HG03457 (cell line): ENCODE data around the gene ADRA2C.

Experiments used
- ATAC-seq: cut with Tn5 transposase; IDR thresholded peaks from one replicate; pipeline ENCODE4 v1.9.1; 2021; ENCODE audit warnings: moderate number of reproducible peaks; ENCODE audit not compliant: unreplicated experiment

ADRA2C gene

DNA sequence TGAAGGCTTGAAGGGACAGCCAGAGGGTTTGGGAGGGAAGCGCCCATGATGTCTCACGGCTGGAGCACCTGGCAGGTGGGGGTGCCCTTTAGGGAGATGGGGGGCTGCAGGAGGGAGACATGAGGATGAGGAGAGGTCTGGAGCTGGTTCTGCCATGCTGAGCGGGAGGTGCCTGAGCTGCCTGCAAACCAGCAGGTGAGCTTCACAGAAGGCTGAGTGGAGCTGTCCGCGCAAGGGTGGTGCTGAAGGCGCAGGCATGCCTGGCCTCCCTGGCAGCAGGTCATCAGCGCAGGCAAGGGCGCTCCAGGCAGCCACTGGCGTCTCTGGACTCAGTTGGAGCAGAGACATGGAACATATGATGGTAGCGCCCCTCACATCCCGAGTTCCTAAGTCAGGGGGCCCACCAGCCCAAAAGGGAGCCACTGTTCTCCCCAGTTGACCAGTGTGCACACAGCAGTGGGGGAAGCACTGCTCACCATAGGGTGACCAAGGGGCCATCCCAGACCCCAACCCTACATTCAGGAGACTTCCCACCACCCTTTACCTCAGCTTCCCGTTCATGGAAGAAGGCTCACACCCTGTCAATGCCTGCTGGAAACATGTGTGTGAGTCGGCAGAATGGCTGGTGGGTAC lies 25.8 kb downstream of the ADRA2C start:
- ATAC-seq: no peak

- ATAC-seq: no peak
Measured at GRCh38 chr4:3792813-3793212, 26.6 kb downstream of the ADRA2C start.

- ATAC-seq: no peak
Measured at GRCh38 chr4:3793545-3793944, 27.4 kb downstream of the ADRA2C start.

GRCh38 chr4:3796960-3797359 lies 30.8 kb downstream of the ADRA2C start:
- no peak for ATAC-seq

- ATAC-seq: no peak
Measured at GRCh38 chr4:3797831-3798790, 31.9 kb downstream of the ADRA2C start.

DNA sequence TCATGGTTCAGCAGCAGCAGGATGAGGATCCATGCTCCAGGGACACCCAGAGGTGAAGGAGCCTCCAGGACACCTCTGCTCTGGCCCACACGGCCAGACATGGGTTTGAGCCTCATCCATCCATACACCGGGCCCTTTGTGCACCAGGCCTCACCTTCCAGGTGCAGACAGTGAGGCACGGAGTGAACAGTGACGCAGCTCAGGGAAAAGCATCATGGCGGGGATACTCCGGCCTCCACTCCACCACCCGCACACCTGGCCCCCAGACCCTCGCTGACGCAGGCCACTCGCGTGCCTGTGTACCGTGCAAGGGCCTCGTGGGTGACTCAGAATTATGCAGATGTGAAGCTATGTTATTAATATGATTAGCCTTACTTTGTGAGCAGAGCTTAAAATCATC lies 33.3 kb downstream of the ADRA2C start:
- ATAC-seq: no peak

DNA sequence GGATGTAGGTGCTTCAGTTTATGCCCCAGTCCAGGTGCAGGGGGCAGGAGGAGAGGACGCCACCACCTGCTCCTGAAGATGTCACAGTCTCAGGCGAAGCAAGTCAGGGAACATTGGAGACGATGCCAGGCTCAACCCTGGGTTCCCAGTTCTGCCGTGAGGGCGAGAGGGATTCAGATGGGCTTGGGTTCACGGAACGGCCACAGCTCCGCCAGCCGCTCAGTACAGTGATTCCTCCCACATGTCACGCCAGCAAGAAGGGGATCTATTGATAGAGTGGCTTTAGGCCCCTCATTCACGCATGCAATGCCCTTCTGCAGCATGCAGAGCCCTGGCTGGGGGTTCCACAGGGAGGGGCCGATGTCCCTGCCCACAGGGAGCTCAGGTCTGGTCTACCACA lies 34.2 kb downstream of the ADRA2C start:
- no peak for ATAC-seq

DNA sequence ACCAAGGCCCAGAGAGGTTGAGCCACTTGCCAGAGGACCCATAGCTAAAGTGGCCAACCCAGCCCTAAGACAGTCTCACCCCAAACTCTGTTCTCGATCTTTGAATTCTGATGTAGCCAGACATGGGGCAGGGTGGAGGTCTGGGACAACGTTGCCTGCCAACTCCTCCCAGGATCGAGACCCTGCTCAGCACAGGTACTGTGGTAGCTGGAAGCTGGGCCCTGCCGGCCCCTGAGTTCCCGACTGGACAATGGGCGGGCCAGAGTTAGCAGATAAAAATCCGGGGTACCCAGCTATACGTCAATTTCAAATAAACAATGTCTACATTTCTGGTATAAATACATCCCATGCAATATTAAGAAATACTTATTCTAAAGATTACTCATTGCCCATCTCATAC lies 35.3 kb downstream of the ADRA2C start:
- no peak for ATAC-seq

- no peak for ATAC-seq
Measured at GRCh38 chr4:3801931-3802550, 35.9 kb downstream of the ADRA2C start.

DNA sequence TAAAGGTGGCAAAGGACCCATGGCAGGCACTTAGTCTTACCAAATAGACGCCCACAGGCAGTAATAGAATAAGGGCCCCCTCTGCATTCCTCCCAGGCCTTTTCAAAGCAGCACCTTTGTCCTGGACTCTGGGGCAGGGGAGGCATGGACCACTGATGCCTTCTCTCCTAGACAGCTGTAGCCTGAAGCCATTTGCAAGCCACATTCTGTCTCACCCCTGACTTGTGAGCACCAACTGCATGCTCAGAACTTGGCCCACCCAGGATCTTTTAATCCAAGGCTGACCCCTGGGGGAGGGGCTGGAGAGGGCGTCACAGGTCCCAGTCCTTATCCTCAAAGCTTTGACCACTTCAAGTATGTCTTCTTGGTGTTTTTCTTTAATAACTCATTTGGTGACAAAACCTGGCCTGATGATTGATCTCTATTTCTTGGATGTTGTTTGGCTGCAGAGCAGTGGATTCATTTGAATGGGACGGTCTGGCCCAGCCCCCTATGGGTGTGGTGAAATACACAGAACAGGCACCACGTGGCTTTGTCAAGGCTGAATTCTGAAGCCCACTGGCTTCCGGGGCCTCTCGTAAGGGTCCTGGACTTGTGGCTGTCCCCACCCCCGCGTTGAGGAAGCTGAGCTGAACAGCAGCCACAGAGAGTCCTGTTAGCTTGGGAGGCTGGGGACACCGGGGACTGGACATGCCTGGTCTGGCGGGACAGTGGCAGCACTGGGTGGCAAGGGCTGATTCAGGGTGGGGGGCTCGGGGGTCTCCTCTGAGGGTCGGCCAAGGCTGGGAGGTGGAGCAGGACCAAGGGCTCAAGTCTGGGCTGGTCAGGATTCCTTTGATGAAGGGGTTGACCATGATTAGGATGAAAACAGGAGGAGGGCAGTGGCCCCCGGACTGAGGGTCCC lies 36.6 kb downstream of the ADRA2C start:
- ATAC-seq: no peak

DNA sequence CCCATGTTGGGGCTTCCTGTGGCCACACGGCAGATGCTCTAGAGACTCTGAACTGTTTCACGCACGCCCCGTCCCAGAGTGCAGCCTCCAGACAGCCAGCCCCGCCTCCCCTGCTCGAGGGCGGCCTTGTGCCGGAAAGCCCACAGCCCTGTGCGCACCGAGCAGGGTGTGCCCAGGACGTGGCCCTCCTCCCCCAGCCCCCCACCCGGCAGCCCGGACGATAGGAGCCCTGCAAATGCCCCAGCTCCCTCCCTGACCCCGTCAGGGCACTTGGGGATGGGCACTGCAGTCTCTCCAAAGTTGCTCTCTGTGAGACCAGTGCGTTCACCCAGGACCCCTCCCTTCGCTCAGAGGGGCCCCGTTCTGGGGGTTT lies 37.3 kb downstream of the ADRA2C start:
- ATAC-seq: no peak

GRCh38 chr4:3803946-3804345 lies 37.8 kb downstream of the ADRA2C start:
- ATAC-seq: no peak

GRCh38 chr4:3805026-3805425 lies 38.8 kb downstream of the ADRA2C start:
- ATAC-seq: no peak

DNA sequence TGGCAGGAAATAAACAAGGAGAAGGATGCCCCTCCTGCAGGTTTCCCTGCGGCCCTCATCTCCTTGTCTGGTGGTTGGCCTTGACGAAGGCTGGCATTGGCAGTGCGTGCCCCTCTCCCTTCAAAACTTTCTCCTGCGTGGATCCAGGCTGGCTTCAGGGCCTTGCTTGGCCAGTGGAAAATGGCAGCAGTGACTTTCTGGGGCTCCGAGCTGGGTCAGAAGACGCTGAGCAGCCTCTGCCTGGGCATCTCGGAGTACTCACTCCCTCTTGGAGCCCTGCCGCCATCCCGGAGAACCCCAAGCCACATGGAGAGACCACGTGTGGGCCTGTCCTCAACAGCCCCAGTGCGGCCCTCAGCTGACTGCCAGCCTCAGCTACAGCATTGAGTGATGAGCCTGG lies 39.5 kb downstream of the ADRA2C start:
- ATAC-seq: no peak

DNA sequence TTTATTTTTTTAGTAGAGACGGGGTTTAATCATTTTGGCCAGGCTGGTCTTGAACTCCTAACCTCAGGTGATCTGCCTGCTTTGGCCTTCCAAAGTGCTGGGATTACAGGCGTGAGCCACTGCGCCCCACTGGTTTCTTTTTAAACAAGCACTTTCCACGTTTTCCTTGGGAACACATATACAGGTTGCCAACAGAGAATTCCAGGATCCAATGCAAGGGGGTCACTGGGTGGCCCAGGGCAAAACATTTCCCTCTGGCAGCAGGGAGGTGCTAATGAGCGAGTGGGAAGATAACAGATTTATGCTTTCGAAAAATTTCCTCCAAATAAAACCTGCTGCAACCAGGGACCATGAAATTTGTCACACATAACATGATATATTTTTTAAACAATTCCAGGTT lies 41.1 kb downstream of the ADRA2C start:
- no peak for ATAC-seq

GRCh38 chr4:3807822-3808496 lies 41.8 kb downstream of the ADRA2C start:
- ATAC-seq: no peak

DNA sequence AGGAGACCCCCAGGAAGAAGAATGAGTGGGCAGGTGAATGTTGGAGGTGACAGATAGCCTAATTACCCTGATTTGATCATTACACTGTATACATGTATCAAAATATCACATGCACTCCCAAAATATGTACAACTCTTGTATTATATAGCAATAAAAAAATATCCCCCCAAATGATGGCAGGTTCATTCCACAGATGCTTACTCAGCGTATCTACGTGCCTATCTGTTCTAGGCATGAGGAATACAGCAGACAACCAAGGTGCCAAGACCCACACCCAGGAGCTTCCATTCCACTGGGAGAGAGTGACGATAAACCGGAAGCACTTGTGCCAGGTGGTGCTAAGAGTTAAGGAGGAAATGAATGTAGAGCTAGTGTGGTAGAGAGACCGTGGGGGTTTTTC lies 42.4 kb downstream of the ADRA2C start:
- no peak for ATAC-seq

- no peak for ATAC-seq
Measured at GRCh38 chr4:3809028-3809427, 42.8 kb downstream of the ADRA2C start.

GRCh38 chr4:3809451-3810110 lies 43.4 kb downstream of the ADRA2C start:
- ATAC-seq: no peak
